Endothelial cell of umbilical vein (primary cell): ENCODE results near the gene PRR36.

Experiments
- EZH2 ChIP-seq: IDR thresholded peaks from 2 replicates; pipeline ENCODE4 v1.6.1; 2012; ENCODE audit warnings: borderline replicate concordance, low read depth, mild to moderate bottlenecking, moderate library complexity, low read length, inconsistent platforms; ENCODE audit not compliant: severe bottlenecking
- MAX ChIP-seq: IDR thresholded peaks from 2 replicates; pipeline ENCODE4 v1.6.1; 2011; ENCODE audit not compliant: insufficient read depth, insufficient read length
- MYC ChIP-seq: IDR thresholded peaks from one replicate; pipeline ENCODE4 v1.6.1; 2011; ENCODE audit warnings: mild to moderate bottlenecking, low read depth, low read length
- POLR2A ChIP-seq: IDR thresholded peaks from 2 replicates; pipeline ENCODE4 v1.6.1; 2012; ENCODE audit warnings: low read depth, mild to moderate bottlenecking, control low read depth, low read length
- POLR2AphosphoS5 ChIP-seq: IDR thresholded peaks from 2 replicates; pipeline ENCODE4 v1.6.1; 2012; ENCODE audit warnings: low read depth, mild to moderate bottlenecking, control low read depth, low read length, moderate library complexity; ENCODE audit not compliant: insufficient read depth
- TF ChIP-seq, protein P1 (sequence below), 2 donors: IDR thresholded peaks; 1 replicate in 1 of 2; 2 replicates in 1 of 2; pipeline ENCODE4 v1.5.1; 2011; ENCODE audit warnings: low read length in 2 of 2, mild to moderate bottlenecking in 2 of 2, moderate library complexity in 2 of 2, control low read depth in 1 of 2, inconsistent platforms in 1 of 2, low read depth in 1 of 2; ENCODE audit not compliant: insufficient read depth in 1 of 2; ENCODE audit errors: extremely low read depth in 1 of 2

- TF ChIP-seq EZH2 (no peak), POLR2A (no peak), POLR2AphosphoS5 (no peak), MAX (no peak), MYC (no peak)
- TF ChIP-seq, protein P1, sequence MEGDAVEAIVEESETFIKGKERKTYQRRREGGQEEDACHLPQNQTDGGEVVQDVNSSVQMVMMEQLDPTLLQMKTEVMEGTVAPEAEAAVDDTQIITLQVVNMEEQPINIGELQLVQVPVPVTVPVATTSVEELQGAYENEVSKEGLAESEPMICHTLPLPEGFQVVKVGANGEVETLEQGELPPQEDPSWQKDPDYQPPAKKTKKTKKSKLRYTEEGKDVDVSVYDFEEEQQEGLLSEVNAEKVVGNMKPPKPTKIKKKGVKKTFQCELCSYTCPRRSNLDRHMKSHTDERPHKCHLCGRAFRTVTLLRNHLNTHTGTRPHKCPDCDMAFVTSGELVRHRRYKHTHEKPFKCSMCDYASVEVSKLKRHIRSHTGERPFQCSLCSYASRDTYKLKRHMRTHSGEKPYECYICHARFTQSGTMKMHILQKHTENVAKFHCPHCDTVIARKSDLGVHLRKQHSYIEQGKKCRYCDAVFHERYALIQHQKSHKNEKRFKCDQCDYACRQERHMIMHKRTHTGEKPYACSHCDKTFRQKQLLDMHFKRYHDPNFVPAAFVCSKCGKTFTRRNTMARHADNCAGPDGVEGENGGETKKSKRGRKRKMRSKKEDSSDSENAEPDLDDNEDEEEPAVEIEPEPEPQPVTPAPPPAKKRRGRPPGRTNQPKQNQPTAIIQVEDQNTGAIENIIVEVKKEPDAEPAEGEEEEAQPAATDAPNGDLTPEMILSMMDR (IDR thresholded peaks at IDR 0.05; ENCODE audit: extremely low read depth in 1 of 2, insufficient read depth in 1 of 2, low read depth in 1 of 2, low read length in 2 of 2): no peak
Measured at GRCh38 chr19:7823686-7824301, 50.4 kb downstream of the PRR36 start.
